Effector memory CD8-positive, alpha-beta T cell (primary cell): ENCODE data around the gene MPC1L.
"Not testable (repeated sequence)": the region's sequence is repeated elsewhere in the genome, so short reads cannot be mapped to it uniquely, and the experiment has no call there.

Experiments used
- ATAC-seq: fragments of 150-1000 bp; cut with Tn5 transposase; replicated peaks from 2 replicates; pipeline ENCODE4 v1.10.0; 2021; ENCODE audit warnings: mild to moderate bottlenecking, moderate library complexity
- DNase-seq, 3 experiments: peaks; one replicate each; pipeline ENCODE4 v3.0.0; 2021
- H3K27ac Mint-ChIP-seq, 2 donors: one replicate each; pipeline ENCODE4 v1.8.0; 2022; ENCODE audit warnings: mild to moderate bottlenecking in 2 of 2, mixed read lengths in 2 of 2, moderate library complexity in 2 of 2
- H3K27me3 Mint-ChIP-seq, 2 donors: one replicate each; pipeline ENCODE4 v1.8.0; 2022; ENCODE audit warnings: mixed read lengths in 2 of 2
- H3K36me3 Mint-ChIP-seq: one replicate; pipeline ENCODE4 v1.8.0; 2022; ENCODE audit warnings: mild to moderate bottlenecking, moderate library complexity, mixed read lengths; ENCODE audit not compliant: insufficient read depth
- H3K4me1 Mint-ChIP-seq, 2 donors: one replicate each; pipeline ENCODE4 v1.8.0; 2022; ENCODE audit warnings: low read depth in 2 of 2, mixed read lengths in 2 of 2
- H3K4me3 Mint-ChIP-seq, 2 donors: one replicate each; pipeline ENCODE4 v1.8.0; 2022; ENCODE audit warnings: mild to moderate bottlenecking in 2 of 2, mixed read lengths in 2 of 2, moderate library complexity in 2 of 2
- H3K9me3 Mint-ChIP-seq, 2 donors: one replicate each; pipeline ENCODE4 v1.8.0; 2022; ENCODE audit warnings: mixed read lengths in 2 of 2

The MPC1L gene

GRCh38 chrX:40589616-40590321 lies 33.5 kb upstream of the MPC1L start:
- peaks cover 52% of the 10 kb centered on the region for H3K36me3 Mint-ChIP-seq
- peaks cover 8 to 22% of the 10 kb centered on the region in 2 donors for H3K4me1 Mint-ChIP-seq
- H3K9me3 Mint-ChIP-seq, DNase-seq, H3K4me3 Mint-ChIP-seq, H3K27me3 Mint-ChIP-seq: not testable (repeated sequence)
- H3K27ac Mint-ChIP-seq = peak overlapping the region; percentile 13 to 77
- ATAC-seq = peak; percentile 47

- peaks cover 40% of the 10 kb centered on the region for H3K36me3 Mint-ChIP-seq
- DNase-seq (no peak), ATAC-seq (no peak)
- H3K27me3 Mint-ChIP-seq = no peaks in the 10 kb centered on the region
- no peaks in the 10 kb centered on the region for H3K4me1 Mint-ChIP-seq
- no peaks in the 10 kb centered on the region for H3K9me3 Mint-ChIP-seq
- no peak overlapping the region for H3K4me3 Mint-ChIP-seq
- peak overlapping the region in 1 of 2 donors; percentile 89 for H3K27ac Mint-ChIP-seq
Measured at GRCh38 chrX:40603446-40603845, 19.8 kb upstream of the MPC1L start.

DNA sequence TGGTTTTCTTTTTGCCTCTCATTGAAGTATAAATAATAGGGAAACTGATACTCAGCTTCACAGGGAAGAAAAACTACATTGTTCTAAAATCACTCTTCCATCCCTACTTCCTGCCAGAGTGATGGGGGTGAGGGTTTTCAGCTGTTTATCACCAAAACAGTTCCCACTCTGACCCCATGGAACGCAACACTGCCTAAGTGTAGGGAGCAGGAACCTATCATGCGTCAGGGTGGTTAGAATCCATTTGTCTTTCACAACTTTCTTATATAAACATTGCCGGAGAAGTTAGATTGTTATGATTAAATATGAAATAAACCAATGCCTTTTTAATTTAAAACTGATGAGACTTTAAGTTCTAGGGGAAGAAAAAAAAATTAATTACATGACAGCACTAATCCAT lies 15.8 kb upstream of the MPC1L start:
- no peak for ATAC-seq
- H3K36me3 Mint-ChIP-seq = peaks cover 17% of the 10 kb centered on the region
- no peak overlapping the region for H3K4me3 Mint-ChIP-seq
- no peak overlapping the region for H3K27ac Mint-ChIP-seq
- H3K27me3 Mint-ChIP-seq = no peaks in the 10 kb centered on the region
- no peaks in the 10 kb centered on the region for H3K9me3 Mint-ChIP-seq
- DNase-seq = no peak
- no peaks in the 10 kb centered on the region for H3K4me1 Mint-ChIP-seq

DNA sequence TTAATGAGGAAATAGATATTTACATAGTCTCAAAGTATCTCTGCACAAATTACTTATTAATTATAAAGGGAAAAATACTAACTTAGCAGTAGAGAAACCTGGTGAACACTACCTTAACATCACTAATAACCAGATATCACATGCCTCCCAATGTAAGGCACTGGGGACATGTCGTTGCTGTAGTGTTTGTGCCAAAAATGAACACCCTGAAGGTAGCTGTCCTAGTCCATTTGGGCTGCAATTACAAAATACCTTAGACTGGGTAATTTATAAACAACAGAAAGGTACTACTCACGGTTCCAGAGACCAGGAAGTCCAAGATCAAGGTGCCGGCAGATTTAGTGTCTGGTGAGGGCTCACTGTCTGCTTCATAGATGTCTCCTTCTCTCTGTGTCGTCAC lies 10.7 kb upstream of the MPC1L start:
- Mint-ChIP-seq H3K4me3 (no peak overlapping the region), H3K36me3 (no peaks in the 10 kb centered on the region), H3K9me3 (no peaks in the 10 kb centered on the region), H3K4me1 (no peaks in the 10 kb centered on the region), H3K27ac (no peak overlapping the region), H3K27me3 (no peaks in the 10 kb centered on the region)
- ATAC-seq = no peak
- no peak for DNase-seq

- Mint-ChIP-seq H3K27me3 (no peaks in the 10 kb centered on the region), H3K27ac (no peak overlapping the region), H3K4me3 (no peak overlapping the region), H3K9me3 (no peaks in the 10 kb centered on the region), H3K36me3 (no peaks in the 10 kb centered on the region), H3K4me1 (no peaks in the 10 kb centered on the region)
- no peak for ATAC-seq
- DNase-seq = no peak
Measured at GRCh38 chrX:40615976-40616375, 7.3 kb upstream of the MPC1L start.

GRCh38 chrX:40617566-40617965 lies 5.7 kb upstream of the MPC1L start:
- no peak overlapping the region for H3K27ac Mint-ChIP-seq
- no peak for DNase-seq

GRCh38 chrX:40622479-40623138 lies 619 bp upstream of the MPC1L start:
- no peak for DNase-seq
- Mint-ChIP-seq H3K36me3 (peaks cover 9% of the 10 kb centered on the region), H3K27me3 (no peaks in the 10 kb centered on the region), H3K27ac (no peak overlapping the region), H3K4me3 (no peak overlapping the region), H3K4me1 (no peaks in the 10 kb centered on the region), H3K9me3 (no peaks in the 10 kb centered on the region)
- no peak for ATAC-seq

More at GRCh38 chrX:40617566-40617965, 5.7 kb upstream of the MPC1L start:
- no peak for ATAC-seq
- no peaks in the 10 kb centered on the region for H3K4me1 Mint-ChIP-seq
- H3K4me3 Mint-ChIP-seq = no peak overlapping the region
- no peaks in the 10 kb centered on the region for H3K36me3 Mint-ChIP-seq
- H3K27me3 Mint-ChIP-seq = no peaks in the 10 kb centered on the region
- H3K9me3 Mint-ChIP-seq = no peaks in the 10 kb centered on the region

GRCh38 chrX:40623665-40624064 lies 437 bp downstream of the MPC1L start:
- H3K27ac Mint-ChIP-seq = no peak overlapping the region
- ATAC-seq (no peak), DNase-seq (no peak)
- H3K36me3 Mint-ChIP-seq = peaks cover 17% of the 10 kb centered on the region
- H3K4me1 Mint-ChIP-seq = no peaks in the 10 kb centered on the region
- no peak overlapping the region for H3K4me3 Mint-ChIP-seq
- no peaks in the 10 kb centered on the region for H3K27me3 Mint-ChIP-seq
- no peaks in the 10 kb centered on the region for H3K9me3 Mint-ChIP-seq

- peaks cover 24% of the 10 kb centered on the region for H3K36me3 Mint-ChIP-seq
- H3K27me3 Mint-ChIP-seq = no peaks in the 10 kb centered on the region
- no peaks in the 10 kb centered on the region for H3K4me1 Mint-ChIP-seq
- no peak overlapping the region for H3K4me3 Mint-ChIP-seq
- no peaks in the 10 kb centered on the region for H3K9me3 Mint-ChIP-seq
- no peak for ATAC-seq
- no peak for DNase-seq
- H3K27ac Mint-ChIP-seq = no peak overlapping the region
Measured at GRCh38 chrX:40625294-40625693, 2.1 kb downstream of the MPC1L start.

DNA sequence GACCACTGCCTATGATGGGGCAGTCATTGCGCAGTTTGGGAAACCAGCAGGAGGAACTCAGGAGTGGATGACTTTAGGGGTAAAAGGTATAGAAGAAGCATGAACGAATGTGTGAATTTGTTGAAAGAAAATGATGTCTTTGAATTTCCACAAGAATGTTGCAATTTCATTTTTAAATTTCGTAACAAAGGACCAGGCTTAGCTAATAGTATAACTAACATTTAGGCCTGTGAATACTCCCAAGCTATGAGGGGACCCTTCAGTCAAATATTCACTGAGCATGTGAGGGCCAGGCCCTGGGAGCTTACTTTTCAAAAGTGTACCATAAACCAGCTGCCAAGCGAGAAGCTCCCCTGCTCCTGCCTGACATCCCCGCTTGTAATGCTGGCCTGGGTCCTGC lies 5.3 kb downstream of the MPC1L start:
- no peaks in the 10 kb centered on the region for H3K27me3 Mint-ChIP-seq
- no peak overlapping the region for H3K27ac Mint-ChIP-seq
- H3K36me3 Mint-ChIP-seq = peaks cover 37% of the 10 kb centered on the region

GRCh38 chrX:40632199-40632598 lies 9.0 kb downstream of the MPC1L start:
- Mint-ChIP-seq H3K4me1 (peaks cover 13 to 16% of the 10 kb centered on the region in 2 donors), H3K27me3 (no peaks in the 10 kb centered on the region), H3K36me3 (peaks cover 68% of the 10 kb centered on the region), H3K9me3 (no peaks in the 10 kb centered on the region), H3K4me3 (no peak overlapping the region), H3K27ac (peak overlapping the region in 1 of 2 donors; percentile 82)
- no peak for DNase-seq
- no peak for ATAC-seq

More for the DNA sequence above, 5.3 kb downstream of the MPC1L start:
- Mint-ChIP-seq H3K9me3 (no peaks in the 10 kb centered on the region), H3K4me1 (peaks cover 4% of the 10 kb centered on the region in 2 donors), H3K4me3 (no peak overlapping the region)
- DNase-seq = no peak
- no peak for ATAC-seq

- H3K4me1 Mint-ChIP-seq = peaks cover 25% of the 10 kb centered on the region in 2 donors
- no peaks in the 10 kb centered on the region for H3K9me3 Mint-ChIP-seq
- DNase-seq (no peak), ATAC-seq (no peak)
- H3K27ac Mint-ChIP-seq = peak overlapping the region; percentile 17 to 35
- H3K36me3 Mint-ChIP-seq = peaks cover 62% of the 10 kb centered on the region
- no peak overlapping the region for H3K4me3 Mint-ChIP-seq
- no peaks in the 10 kb centered on the region for H3K27me3 Mint-ChIP-seq
Measured at GRCh38 chrX:40637687-40638086, 14.5 kb downstream of the MPC1L start.

- no peak for ATAC-seq
- peak overlapping the region; percentile 90 to 95 for H3K4me3 Mint-ChIP-seq
- DNase-seq = no peak
- H3K9me3 Mint-ChIP-seq = no peaks in the 10 kb centered on the region
- peaks cover 27 to 31% of the 10 kb centered on the region in 2 donors for H3K4me1 Mint-ChIP-seq
- peak overlapping the region; percentile 93 to 95 for H3K27ac Mint-ChIP-seq
- H3K27me3 Mint-ChIP-seq = no peaks in the 10 kb centered on the region
- H3K36me3 Mint-ChIP-seq = peaks cover 44% of the 10 kb centered on the region
Measured at GRCh38 chrX:40644176-40644575, 20.9 kb downstream of the MPC1L start.

GRCh38 chrX:40644821-40645358 lies 21.7 kb downstream of the MPC1L start:
- H3K27ac Mint-ChIP-seq = peak overlapping the region; percentile 93 to 95
- H3K4me3 Mint-ChIP-seq = peak overlapping the region; percentile 90 to 95
- H3K9me3 Mint-ChIP-seq = no peaks in the 10 kb centered on the region
- no peaks in the 10 kb centered on the region for H3K27me3 Mint-ChIP-seq
- peak; percentile 13 to 40 (median 20) for DNase-seq
- peaks cover 44% of the 10 kb centered on the region for H3K36me3 Mint-ChIP-seq
- H3K4me1 Mint-ChIP-seq = peaks cover 27 to 31% of the 10 kb centered on the region in 2 donors
- peak; percentile 56 for ATAC-seq
